Measurements from ENCODE around the gene DSCAM. TPM values are rescaled to one million over a fixed set of nuclear protein-coding genes. Genes with fewer than 3 reads are reported as not detected.
"Not testable (repeated sequence)": the region's sequence is repeated elsewhere in the genome, so short reads cannot be mapped to it uniquely, and the experiment has no call there.

The DSCAM gene
- total RNA-seq (10 to 100 TPM in 1 of 2 donors, 1 to 10 TPM in 1; 8.2 to 13.4 TPM), polyA plus RNA-seq (ENCODE audit: insufficient read length in 2 of 2) (10 to 100 TPM; 17.0 to 27.7 TPM)
- long read RNA-seq, donor 1: 0 reads
- long read RNA-seq, donor 2: 0 reads
- long read RNA-seq, donor 3: 0 reads
- long read RNA-seq, donor 4: 0 reads

- Histone ChIP-seq H3K9me3 (ENCODE audit: control insufficient read depth, insufficient read depth, low read length) (no peaks in the 10 kb centered on the region), H3K4me1 (ENCODE audit: control insufficient read depth, insufficient read depth, low read length) (peaks cover 11% of the 10 kb centered on the region), H3K27me3 (ENCODE audit: control insufficient read depth, insufficient read depth, low read length) (peaks cover 10% of the 10 kb centered on the region), H3K4me3 (ENCODE audit: low read depth, low read length) (peak within 1 kb of the TSS; percentile 42), H3K27ac (ENCODE audit: low read depth, low read length) (peak within 1 kb of the TSS; percentile 57), H3K36me3 (ENCODE audit: control insufficient read depth, insufficient read depth, low read length) (no peaks in the 10 kb centered on the region)
- DNase-seq (ENCODE audit: low read depth in 4 of 6, low spot score in 6 of 6): peak in 2 of 6 donors; percentile 84 to 92
- under 1% methylated on average over 88 of the region's 94 CpGs for WGBS (ENCODE audit: insufficient coverage)
Measured at GRCh38 chr21:40846587-40847411, at the start of gene DSCAM. Gene DSCAM (minus strand): TSS chr21:40847158. CDS start chr21:40846661, 497 bp downstream.

GRCh38 chr21:40895697-40896096, 48.7 kb upstream of the DSCAM start:
- DNase-seq (ENCODE audit: low read depth in 4 of 6, low spot score in 6 of 6); H3K4me1 ChIP-seq (ENCODE audit: control insufficient read depth, insufficient read depth, low read length); H3K9me3 ChIP-seq (ENCODE audit: control insufficient read depth, insufficient read depth, low read length); H3K27ac ChIP-seq (ENCODE audit: low read depth, low read length); H3K27me3 ChIP-seq (ENCODE audit: control insufficient read depth, insufficient read depth, low read length); H3K36me3 ChIP-seq (ENCODE audit: control insufficient read depth, insufficient read depth, low read length); H3K4me3 ChIP-seq (ENCODE audit: low read depth, low read length): not testable (repeated sequence)
- WGBS (ENCODE audit: insufficient coverage): 100% methylated on average over 1 of the region's 3 CpGs

GRCh38 chr21:40886931-40887330, 40.0 kb upstream of the DSCAM start:
- H3K36me3 ChIP-seq (ENCODE audit: control insufficient read depth, insufficient read depth, low read length): no peaks in the 10 kb centered on the region
- H3K4me1 ChIP-seq (ENCODE audit: control insufficient read depth, insufficient read depth, low read length): no peaks in the 10 kb centered on the region
- 90% methylated on average over 4 of the region's 4 CpGs for WGBS (ENCODE audit: insufficient coverage)
- H3K27me3 ChIP-seq (ENCODE audit: control insufficient read depth, insufficient read depth, low read length): no peaks in the 10 kb centered on the region
- H3K9me3 ChIP-seq (ENCODE audit: control insufficient read depth, insufficient read depth, low read length): no peaks in the 10 kb centered on the region
- H3K4me3 ChIP-seq (ENCODE audit: low read depth, low read length): no peak overlapping the region
- no peak overlapping the region for H3K27ac ChIP-seq (ENCODE audit: low read depth, low read length)
- no peak for DNase-seq (ENCODE audit: low read depth in 4 of 6, low spot score in 6 of 6)

GRCh38 chr21:40886006-40886405, 39.0 kb upstream of the DSCAM start:
- Histone ChIP-seq H3K4me1 (ENCODE audit: control insufficient read depth, insufficient read depth, low read length) (no peaks in the 10 kb centered on the region), H3K9me3 (ENCODE audit: control insufficient read depth, insufficient read depth, low read length) (no peaks in the 10 kb centered on the region), H3K4me3 (ENCODE audit: low read depth, low read length) (no peak overlapping the region), H3K27me3 (ENCODE audit: control insufficient read depth, insufficient read depth, low read length) (no peaks in the 10 kb centered on the region), H3K36me3 (ENCODE audit: control insufficient read depth, insufficient read depth, low read length) (no peaks in the 10 kb centered on the region), H3K27ac (ENCODE audit: low read depth, low read length) (no peak overlapping the region)
- no peak for DNase-seq (ENCODE audit: low read depth in 4 of 6, low spot score in 6 of 6)
- no CpG with 5 or more reads among the region's 3 CpGs for WGBS (ENCODE audit: insufficient coverage)

- no peaks in the 10 kb centered on the region for H3K9me3 ChIP-seq (ENCODE audit: control insufficient read depth, insufficient read depth, low read length)
- DNase-seq (ENCODE audit: low read depth in 4 of 6, low spot score in 6 of 6): no peak
- H3K4me1 ChIP-seq (ENCODE audit: control insufficient read depth, insufficient read depth, low read length): no peaks in the 10 kb centered on the region
- H3K36me3 ChIP-seq (ENCODE audit: control insufficient read depth, insufficient read depth, low read length): no peaks in the 10 kb centered on the region
- no peak overlapping the region for H3K27ac ChIP-seq (ENCODE audit: low read depth, low read length)
- H3K4me3 ChIP-seq (ENCODE audit: low read depth, low read length): no peak overlapping the region
- no peaks in the 10 kb centered on the region for H3K27me3 ChIP-seq (ENCODE audit: control insufficient read depth, insufficient read depth, low read length)
- 87% methylated on average over 3 of the region's 7 CpGs for WGBS (ENCODE audit: insufficient coverage)
Measured at GRCh38 chr21:40882192-40882915, 35.4 kb upstream of the DSCAM start.

GRCh38 chr21:40881767-40882166, 34.8 kb upstream of the DSCAM start:
- no CpG with 5 or more reads among the region's 2 CpGs for WGBS (ENCODE audit: insufficient coverage)
- no peak overlapping the region for H3K4me3 ChIP-seq (ENCODE audit: low read depth, low read length)

GRCh38 chr21:40871099-40871498, 24.1 kb upstream of the DSCAM start:
- Histone ChIP-seq H3K27me3 (ENCODE audit: control insufficient read depth, insufficient read depth, low read length) (no peaks in the 10 kb centered on the region), H3K4me3 (ENCODE audit: low read depth, low read length) (no peak overlapping the region)
- WGBS (ENCODE audit: insufficient coverage): no CpG with 5 or more reads among the region's 1 CpG

More at GRCh38 chr21:40881767-40882166, 34.8 kb upstream of the DSCAM start:
- DNase-seq (ENCODE audit: low read depth in 4 of 6, low spot score in 6 of 6): no peak
- Histone ChIP-seq H3K9me3 (ENCODE audit: control insufficient read depth, insufficient read depth, low read length) (no peaks in the 10 kb centered on the region), H3K27ac (ENCODE audit: low read depth, low read length) (no peak overlapping the region), H3K27me3 (ENCODE audit: control insufficient read depth, insufficient read depth, low read length) (no peaks in the 10 kb centered on the region), H3K4me1 (ENCODE audit: control insufficient read depth, insufficient read depth, low read length) (no peaks in the 10 kb centered on the region), H3K36me3 (ENCODE audit: control insufficient read depth, insufficient read depth, low read length) (no peaks in the 10 kb centered on the region)

GRCh38 chr21:40863839-40864238, 16.9 kb upstream of the DSCAM start:
- H3K27me3 ChIP-seq (ENCODE audit: control insufficient read depth, insufficient read depth, low read length): no peaks in the 10 kb centered on the region
- H3K4me3 ChIP-seq (ENCODE audit: low read depth, low read length): no peak overlapping the region
- H3K4me1 ChIP-seq (ENCODE audit: control insufficient read depth, insufficient read depth, low read length): no peaks in the 10 kb centered on the region
- WGBS (ENCODE audit: insufficient coverage): 90% methylated on average over 4 of the region's 4 CpGs
- H3K9me3 ChIP-seq (ENCODE audit: control insufficient read depth, insufficient read depth, low read length): no peaks in the 10 kb centered on the region
- no peak for DNase-seq (ENCODE audit: low read depth in 4 of 6, low spot score in 6 of 6)
- H3K36me3 ChIP-seq (ENCODE audit: control insufficient read depth, insufficient read depth, low read length): no peaks in the 10 kb centered on the region
- H3K27ac ChIP-seq (ENCODE audit: low read depth, low read length): no peak overlapping the region

More at GRCh38 chr21:40871099-40871498, 24.1 kb upstream of the DSCAM start:
- DNase-seq (ENCODE audit: low read depth in 4 of 6, low spot score in 6 of 6): no peak
- H3K36me3 ChIP-seq (ENCODE audit: control insufficient read depth, insufficient read depth, low read length): no peaks in the 10 kb centered on the region
- no peaks in the 10 kb centered on the region for H3K9me3 ChIP-seq (ENCODE audit: control insufficient read depth, insufficient read depth, low read length)
- H3K4me1 ChIP-seq (ENCODE audit: control insufficient read depth, insufficient read depth, low read length): no peaks in the 10 kb centered on the region
- no peak overlapping the region for H3K27ac ChIP-seq (ENCODE audit: low read depth, low read length)

GRCh38 chr21:40858517-40858916, 11.6 kb upstream of the DSCAM start:
- no peak for DNase-seq (ENCODE audit: low read depth in 4 of 6, low spot score in 6 of 6)
- no peaks in the 10 kb centered on the region for H3K36me3 ChIP-seq (ENCODE audit: control insufficient read depth, insufficient read depth, low read length)
- no peaks in the 10 kb centered on the region for H3K27me3 ChIP-seq (ENCODE audit: control insufficient read depth, insufficient read depth, low read length)
- no peaks in the 10 kb centered on the region for H3K4me1 ChIP-seq (ENCODE audit: control insufficient read depth, insufficient read depth, low read length)
- H3K27ac ChIP-seq (ENCODE audit: low read depth, low read length): no peak overlapping the region
- no peaks in the 10 kb centered on the region for H3K9me3 ChIP-seq (ENCODE audit: control insufficient read depth, insufficient read depth, low read length)
- H3K4me3 ChIP-seq (ENCODE audit: low read depth, low read length): no peak overlapping the region

Data from spinal cord (tissue), 10 donors.